Left colon (tissue), 2 donors: Measurements from ENCODE around the gene PI4K2B. TPM values are rescaled to one million over a fixed set of nuclear protein-coding genes. Genes with fewer than 3 reads are reported as not detected.
A peak's percentile ranks its signal among the peaks of the same experiment; 100 is the strongest.
"Not testable (repeated sequence)": the region's sequence is repeated elsewhere in the genome, so short reads cannot be mapped to it uniquely, and the experiment has no call there.

Source experiments
- ATAC-seq: fragments of 200-7000 bp; cut with Tn5 transposase; one replicate; pipeline ENCODE4 v1.9.1; 2020; ENCODE audit warnings: mild to moderate bottlenecking, moderate library complexity
- DNase-seq, 2 donors: peaks; one replicate each; pipeline ENCODE4 v3.0.0-alpha.2; 2020
- intact Hi-C, 2 donors: fragments of 100-400 bp; cut with DNase I in 1 of 2; cut with micrococcal nuclease in 1 of 2; formaldehyde crosslinking; loops; one replicate each; pipeline versions ENCODE4 v1.11.2 to v1.14.0; 2022; cut with DNase I, micrococcal nuclease
- long read RNA-seq: library from polyadenylated mRNA; unstranded; transcript quantifications from one replicate; pipeline ENCODE4 v2.0.0, GENCODE V29; 2021
- total RNA-seq, 2 donors: library from RNA; stranded (reverse); fragmentation: NEBNext Ultra II Directional; extraction: Animal tissue kit (Norgen Biotek cat#: 25700); gene quantifications; one replicate each; pipeline ENCODE4 v1.2.1, GENCODE V29; 2021
- donor health status: DM: no; HTN: no; CAD: no.
- donor health status: DM: yes; HTN: yes; CAD: no.

Gene PI4K2B
- 10 to 100 TPM; 23.8 to 28.4 TPM for total RNA-seq
- long read RNA-seq, transcript PI4K2B-201 (10 exons, 3,540 nt) = major isoform, 63 of 70 reads
- long read RNA-seq, partial matches to known transcripts = 2 of 70 reads
- long read RNA-seq, other reads (novel, unspliced or antisense) = 5 of 70 reads

DNA sequence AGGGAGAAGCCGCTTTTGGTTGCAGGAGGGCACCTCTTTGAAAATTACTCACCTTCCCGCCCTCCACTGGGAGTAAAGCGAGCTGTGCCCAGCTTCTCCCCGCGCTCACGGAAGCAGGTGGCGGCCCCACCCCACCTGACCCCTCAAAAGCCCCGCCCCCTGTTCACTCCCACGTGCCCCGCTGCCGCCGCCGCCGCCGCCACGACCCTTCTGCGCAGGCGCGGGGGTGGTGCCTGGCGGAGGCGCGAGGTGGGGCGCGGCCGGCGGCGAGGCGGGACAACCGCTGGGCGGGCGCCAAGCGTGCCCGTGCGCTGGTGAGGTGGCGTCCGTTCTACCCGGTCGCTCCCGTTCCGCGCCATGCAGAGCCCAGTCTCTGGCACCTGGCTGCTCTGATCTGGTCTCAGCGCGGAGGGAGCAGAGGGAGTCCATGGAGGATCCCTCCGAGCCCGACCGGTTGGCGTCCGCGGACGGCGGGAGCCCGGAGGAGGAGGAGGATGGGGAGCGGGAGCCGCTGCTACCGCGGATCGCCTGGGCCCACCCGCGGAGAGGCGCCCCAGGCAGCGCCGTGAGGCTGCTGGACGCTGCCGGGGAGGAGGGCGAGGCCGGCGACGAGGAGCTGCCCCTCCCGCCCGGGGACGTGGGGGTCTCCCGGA, at the start of gene PI4K2B:
Gene PI4K2B (plus strand): TSS at position 297 of the 653 bp plus-strand sequence. CDS start 131 bp downstream, at position 428.
- intact Hi-C loops = no loop called here
- ATAC-seq = peak; percentile 90
- peak; percentile 92 to 95 for DNase-seq

DNA sequence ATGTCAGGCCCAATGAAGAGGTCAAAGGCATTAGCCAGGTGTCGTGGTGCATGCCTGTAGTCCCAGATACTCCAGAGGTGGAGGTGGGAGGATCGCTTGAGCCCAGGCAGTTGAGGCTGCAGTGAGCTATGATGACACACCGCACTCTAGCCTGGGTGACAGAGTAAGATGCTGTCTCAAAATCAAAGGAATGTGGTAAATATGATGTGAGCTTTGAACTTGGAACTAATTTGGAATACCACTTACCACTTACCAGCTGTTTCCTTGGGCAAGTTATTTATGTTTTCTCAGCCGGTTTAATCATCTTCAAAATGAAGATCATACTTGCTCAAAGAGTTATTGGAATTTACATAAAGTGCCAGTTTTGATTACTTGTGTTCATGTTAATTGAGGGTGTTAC, 49.8 kb upstream of the PI4K2B start:
- ATAC-seq (no peak), DNase-seq (no peak)
- intact Hi-C loops = no loop called here

DNA sequence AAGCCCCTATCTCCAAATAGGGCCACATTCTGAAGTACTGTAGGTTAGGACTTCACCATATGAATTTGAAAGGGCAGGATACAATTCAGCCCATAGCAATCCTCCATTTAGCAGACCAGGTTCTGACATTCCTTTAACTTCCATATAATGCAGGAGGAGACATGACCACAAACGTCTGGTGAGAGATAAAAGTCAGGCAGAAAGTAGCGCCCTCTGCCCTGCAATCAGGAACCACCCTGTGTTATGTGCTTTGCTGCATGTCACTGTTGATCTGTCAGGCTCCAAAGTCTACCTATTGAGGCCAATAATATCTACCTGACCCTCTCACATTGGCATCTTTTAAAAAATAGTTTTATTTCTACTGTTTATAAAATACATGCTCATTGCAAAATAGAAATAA, 43.4 kb upstream of the PI4K2B start:
- peak; percentile 97 for ATAC-seq
- intact Hi-C loops = no loop called here
- peak in 1 of 2 donors; percentile 11 for DNase-seq

DNA sequence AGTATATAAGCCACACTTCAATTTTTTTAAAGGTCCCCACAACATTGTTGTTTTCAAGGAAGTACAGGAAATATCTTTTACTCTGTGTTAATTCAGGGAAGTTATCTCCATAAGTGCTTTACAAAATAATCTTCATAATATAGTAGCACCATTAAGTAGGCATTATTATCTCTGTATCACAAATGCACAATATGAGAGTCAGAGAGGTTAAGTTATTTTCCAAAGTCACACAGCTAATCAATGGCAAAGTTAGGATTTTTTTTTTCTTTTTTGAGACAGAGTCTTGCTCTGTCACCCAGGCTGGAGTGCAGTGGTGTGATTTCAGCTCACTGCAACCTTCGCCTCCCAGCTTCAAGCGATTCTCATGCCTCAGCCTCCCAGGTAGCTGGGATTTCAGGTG, 35.1 kb upstream of the PI4K2B start:
- intact Hi-C loops = no loop called here
- DNase-seq (no peak), ATAC-seq (no peak)

DNA sequence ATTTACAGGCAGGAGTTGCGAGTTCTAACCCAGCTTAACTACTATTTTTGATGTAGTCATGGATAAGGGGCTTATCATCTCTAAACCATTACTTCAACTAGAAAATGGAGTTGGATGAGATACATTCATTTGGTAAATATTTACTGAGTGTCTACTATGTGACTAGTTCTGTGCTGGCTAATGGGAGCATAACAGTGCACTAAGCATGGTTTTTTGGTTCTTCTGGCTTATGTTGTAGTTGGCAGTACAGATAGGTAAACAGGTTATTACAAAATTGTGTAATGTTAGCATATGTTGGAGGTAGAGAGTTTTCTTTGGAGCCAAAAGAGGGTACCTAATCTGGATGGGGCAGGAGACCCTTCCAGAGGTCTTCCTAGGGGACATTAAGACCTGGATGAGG, 25.8 kb upstream of the PI4K2B start:
- intact Hi-C loops = no loop called here
- ATAC-seq = no peak
- no peak for DNase-seq

DNA sequence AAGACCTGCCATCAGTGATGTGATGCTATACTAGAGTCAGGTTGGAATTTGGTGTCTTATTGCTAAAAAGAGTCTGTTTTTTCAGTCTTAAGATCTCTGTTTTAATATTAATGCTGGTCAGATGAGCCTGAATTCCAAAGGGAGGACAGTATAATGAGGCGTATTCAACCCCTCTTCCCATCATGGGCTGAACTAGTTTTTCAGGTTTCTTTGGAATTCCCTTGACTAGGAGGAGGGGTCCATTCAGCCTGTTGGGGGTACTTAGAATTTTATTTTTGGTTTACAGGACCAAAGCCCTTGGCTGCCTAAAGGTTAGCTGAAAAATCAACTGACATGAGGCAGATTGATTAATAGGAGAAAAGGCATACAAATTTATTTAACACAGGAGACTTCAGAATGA, 24.1 kb upstream of the PI4K2B start:
- DNase-seq = no peak
- intact Hi-C loops = no loop called here
- no peak for ATAC-seq

DNA sequence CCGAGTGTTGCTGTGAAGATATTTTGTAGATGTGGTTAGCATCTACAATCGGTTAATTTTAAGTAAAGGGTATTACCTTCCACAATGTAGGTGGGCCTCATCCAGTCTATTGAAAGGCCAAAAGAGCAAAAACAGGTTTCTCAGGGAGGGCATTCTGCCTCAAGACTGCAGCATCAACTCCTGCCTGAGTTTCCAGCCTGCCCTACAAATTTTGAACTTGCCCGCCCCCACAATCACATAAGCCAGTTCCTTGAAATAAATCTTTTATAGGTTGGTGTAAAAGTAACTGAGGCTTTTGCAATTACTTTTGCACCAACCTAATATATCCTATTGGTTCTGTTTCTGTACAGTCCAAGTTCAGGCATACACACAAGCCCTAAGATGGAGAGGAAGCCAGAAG, 22.1 kb upstream of the PI4K2B start:
- no peak for DNase-seq
- intact Hi-C loops = no loop called here
- no peak for ATAC-seq

DNA sequence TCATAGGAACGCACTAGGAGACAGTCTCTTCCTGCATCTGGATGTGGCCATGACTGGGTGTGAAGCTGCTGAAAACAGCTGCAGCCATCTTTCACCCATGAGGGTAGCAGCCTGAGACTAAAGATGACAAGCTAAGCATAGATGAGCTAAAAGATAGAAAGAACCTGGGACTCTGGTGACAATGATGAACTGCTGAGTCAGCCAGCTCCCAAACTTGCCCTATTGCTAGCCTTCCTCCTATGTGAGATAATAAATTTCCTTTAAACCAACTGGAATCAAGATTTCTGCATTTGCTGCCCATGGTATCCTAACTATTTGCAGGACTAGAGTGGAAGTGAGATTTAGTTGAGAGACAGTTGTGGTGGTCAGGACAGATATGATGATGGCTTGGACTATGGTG, 21.0 kb upstream of the PI4K2B start:
- intact Hi-C loops = no loop called here
- ATAC-seq (no peak), DNase-seq (no peak)

DNA sequence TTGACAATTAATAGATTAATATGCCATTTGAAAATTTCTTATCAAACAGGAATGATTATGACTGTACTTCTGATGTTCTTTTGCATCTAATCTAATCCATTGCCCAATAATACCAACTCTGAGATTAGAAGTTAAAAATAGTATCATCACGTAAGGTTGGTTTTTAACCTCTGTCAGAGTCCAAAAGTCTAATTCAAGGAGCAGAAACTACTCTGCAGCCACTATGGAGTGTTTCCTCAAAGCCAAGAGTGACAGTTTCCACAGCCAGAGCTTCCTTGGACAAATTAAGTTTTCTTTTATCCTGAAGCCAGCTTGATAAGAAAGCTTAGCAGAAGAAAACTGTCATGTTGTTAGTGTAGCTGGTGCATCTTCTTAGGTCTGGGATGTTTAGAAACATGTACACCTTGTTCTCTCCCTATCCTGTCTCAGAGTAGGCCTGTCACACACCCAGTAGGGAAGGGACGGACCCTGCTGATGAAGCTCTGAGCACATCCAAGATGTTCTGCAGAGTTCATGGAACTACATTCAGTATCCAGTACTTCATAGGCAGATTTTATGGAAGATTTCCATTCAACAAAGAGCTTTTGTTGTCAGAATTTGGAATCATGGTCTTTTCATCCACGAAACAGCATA, 20.4 kb upstream of the PI4K2B start:
- DNase-seq (no peak), ATAC-seq (peak; percentile 30)
- intact Hi-C loops = no loop called here

DNA sequence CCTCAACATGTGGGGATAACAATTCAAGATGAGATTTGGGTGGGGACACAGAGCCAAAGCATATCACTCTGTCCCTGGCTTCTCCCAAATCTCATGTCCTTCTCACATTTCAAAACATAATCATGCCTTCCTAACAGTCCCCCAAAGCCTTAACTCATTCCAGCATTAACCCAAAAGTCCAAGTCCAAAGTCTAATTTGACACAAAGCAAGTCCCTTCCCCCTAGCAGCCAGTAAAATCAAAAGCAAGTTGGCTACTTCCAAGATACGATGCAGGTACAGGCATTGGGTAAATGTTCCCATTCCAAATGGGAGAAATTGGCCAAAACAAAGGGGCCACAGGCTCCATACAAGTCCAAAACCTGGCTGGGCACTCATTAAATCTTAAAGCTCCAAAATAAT, 19.1 kb upstream of the PI4K2B start:
- intact Hi-C loops, ATAC-seq: not testable (repeated sequence)

DNA sequence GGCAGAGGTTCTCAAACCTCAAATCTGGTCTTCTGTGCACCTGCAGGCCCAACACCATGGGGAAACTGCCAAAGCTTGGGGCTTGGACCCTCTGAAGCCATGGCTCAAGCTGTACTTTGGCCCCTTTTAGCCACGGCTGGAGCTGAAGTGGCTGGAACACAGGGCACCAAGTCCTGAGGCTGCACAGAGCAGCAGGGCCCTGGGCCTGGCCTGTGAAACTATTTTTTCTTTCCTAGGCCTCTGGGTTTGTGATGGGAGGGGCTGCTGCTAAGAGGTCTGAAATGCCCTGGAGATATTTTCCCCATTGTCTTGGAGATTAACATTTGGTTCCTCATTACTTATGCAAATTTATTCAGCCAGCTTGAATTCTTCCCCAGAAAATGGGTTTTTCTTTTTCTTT, 18.3 kb upstream of the PI4K2B start:
- DNase-seq (no peak), ATAC-seq (no peak)
- intact Hi-C loops = no loop called here

More for the DNA sequence above, 19.1 kb upstream of the PI4K2B start:
- DNase-seq = not testable (repeated sequence)

DNA sequence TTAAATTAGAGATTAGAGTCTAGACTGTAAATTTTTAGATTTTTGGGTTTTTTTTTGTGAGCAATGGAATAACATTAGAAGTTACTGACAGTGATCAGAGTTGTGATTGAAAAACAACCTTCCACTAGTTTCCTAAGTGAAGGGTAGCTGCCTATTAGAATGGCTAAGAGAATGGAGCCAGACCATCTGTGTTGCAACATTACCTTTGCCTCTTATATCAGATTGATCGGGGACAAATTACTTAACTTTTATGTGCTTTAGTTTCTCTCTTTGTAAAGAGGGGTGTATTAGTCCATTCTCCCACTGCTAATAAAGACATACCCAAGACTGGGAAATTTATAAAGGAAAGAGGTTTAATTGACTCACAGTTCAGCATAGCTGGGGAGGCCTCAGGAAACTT, 12.5 kb upstream of the PI4K2B start:
- DNase-seq (no peak), ATAC-seq (no peak)
- intact Hi-C loops = no loop called here

DNA sequence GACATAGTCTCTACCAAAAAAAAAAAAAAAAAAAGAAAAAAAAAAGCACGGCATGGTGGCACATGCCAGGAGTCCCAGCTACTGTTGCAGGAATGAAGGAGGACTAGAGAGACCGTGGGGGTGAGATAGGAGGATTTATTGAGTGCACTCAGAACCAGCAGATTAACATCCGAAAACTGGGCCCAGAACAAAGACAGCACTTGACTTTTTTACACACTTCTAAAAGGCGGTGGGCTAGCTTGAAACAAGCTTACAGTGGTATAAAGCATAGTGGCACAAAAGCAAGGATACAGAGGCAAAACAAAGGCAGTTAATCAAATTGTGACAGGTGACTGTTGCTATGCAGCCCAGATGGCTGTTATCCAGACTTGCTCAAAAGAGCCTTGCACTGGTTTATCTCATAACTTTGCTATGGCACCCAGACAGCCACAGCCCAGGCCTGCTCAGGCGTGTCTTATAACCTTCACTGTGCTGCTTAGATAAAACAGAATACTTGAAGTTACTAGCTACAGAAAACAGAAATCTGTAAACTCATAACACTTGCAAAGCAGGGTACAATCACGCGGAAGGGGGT, 9.9 kb upstream of the PI4K2B start:
- intact Hi-C loops = no loop called here
- ATAC-seq = no peak
- DNase-seq = no peak

DNA sequence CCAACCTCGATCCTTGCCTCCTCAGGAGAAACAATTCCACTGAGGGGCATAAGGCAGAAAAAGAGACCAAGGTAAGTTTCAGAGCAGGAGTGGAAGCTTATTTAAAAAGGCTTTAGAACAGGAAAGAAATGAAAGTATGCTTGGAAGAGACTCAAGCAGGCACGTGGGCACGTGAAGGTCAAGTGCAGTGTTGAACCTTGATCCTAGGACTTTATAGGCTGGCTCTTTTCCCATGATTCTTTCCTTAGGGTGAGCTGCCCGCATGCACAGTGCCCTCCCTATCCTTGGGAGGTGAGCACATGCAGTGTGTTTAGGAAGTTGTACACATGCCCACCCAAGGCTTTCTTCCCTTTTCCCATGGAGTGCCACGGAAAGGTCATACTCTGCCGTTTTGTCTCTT, 4.0 kb upstream of the PI4K2B start:
- ATAC-seq (no peak), DNase-seq (no peak)
- intact Hi-C loops = no loop called here

DNA sequence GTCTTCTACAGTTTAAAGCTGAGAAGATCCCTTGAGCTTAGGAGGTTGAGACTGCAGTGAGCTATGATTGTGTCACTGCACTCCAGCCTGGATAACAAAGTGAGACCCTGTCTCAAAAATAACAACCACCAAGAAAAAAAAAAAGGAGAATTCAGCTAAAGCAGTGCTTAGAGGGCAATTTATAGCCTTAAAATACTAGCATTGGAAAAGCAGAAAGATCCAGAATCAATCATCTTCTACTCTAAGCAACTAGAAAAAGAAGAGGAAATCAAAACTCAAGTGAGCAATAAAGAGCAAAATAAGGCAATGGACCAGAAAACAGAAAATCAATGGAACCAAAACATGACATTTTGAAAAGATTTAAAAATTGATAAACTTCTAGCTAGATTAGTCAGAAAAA, 639 bp upstream of the PI4K2B start:
- ATAC-seq (no peak), DNase-seq (no peak)
- intact Hi-C loops = no loop called here

DNA sequence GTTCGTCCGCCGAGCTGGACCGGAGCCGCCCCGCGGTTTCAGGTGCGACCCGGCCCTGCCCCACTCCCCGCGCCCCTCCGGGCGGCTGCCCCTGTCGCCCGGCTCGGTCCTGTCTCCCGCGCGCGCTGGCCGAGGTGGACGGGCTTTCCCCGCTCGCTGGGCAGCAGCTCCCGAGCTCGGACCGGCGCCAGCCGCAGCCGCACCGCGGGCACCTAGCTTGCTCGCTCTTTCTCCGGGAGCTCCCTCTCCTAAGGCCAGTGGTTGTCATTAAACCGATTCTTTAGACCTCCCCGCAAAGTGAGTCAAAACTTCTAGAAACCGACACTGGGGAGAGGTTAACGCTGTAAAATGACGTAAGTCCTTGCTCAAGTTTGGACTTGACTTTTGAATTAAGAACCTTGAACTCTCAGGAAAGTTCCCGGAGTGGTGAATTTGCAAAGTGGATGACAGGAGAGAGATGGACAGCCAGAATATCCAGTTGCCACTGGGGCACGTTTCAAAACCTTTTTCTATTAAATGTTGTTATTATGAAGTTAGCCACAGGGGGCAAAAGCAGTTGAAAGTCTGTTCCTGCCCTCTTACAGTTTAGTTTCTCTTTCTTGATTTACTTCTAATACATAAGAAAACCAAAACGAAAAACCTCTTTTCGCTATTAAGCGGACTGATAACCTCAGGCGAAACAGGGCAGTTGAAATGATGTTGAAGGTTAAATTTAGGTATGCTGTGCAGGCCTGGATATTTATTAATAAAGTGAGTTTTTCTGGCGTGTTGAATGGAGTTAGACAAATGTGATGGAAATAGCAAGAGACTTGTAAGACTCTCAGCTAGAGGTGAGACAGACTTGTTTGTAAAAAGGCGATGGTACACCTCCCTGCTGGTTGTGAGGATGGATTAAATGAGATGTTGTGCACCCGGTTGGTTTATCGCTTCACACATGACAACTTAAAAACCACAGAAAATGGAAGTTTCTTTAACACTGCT, 847 bp downstream of the PI4K2B start:
- ATAC-seq (peak; percentile 50), DNase-seq (peak in 1 of 2 donors; percentile 62)
- intact Hi-C loops = no loop called here

DNA sequence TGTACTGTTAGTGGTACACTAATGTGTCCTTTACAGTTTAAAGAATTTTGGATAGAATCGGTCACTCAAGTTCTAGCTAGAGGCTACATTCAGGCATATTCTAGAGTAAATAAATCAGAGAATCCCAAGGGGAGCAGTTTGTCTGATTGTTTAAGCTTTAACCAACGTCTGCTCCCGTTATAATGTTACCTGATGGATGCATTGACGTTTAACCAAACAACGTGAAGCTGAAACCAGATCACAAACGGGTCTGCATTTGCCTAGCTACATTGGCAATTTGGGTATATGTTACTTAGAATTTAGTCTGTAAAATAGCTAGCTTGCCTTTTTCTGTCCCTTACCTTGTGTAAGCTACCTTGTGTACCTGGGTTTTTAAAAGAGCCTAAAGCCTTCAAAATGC, 1.6 kb downstream of the PI4K2B start:
- DNase-seq (no peak), ATAC-seq (no peak)
- intact Hi-C loops = no loop called here

DNA sequence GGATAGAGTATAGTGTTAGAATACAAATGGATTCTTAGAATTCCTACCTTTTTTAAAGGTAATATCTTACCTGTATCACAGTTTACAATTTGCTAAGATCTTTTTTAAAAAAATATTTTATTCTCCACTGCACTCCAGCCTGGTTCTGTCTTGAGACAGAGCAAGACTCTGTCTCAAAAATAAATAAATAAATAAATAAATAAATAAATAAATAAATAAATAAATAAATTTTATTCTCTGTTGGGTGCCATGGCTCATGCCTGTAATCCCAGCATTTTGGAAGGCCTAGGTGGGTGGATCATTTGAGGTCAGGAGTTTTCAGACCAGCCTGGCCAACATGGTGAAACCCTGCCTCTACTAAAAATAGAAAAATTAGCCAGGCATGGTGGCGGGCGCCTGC, 2.2 kb downstream of the PI4K2B start:
- DNase-seq, ATAC-seq, intact Hi-C loops: not testable (repeated sequence)

DNA sequence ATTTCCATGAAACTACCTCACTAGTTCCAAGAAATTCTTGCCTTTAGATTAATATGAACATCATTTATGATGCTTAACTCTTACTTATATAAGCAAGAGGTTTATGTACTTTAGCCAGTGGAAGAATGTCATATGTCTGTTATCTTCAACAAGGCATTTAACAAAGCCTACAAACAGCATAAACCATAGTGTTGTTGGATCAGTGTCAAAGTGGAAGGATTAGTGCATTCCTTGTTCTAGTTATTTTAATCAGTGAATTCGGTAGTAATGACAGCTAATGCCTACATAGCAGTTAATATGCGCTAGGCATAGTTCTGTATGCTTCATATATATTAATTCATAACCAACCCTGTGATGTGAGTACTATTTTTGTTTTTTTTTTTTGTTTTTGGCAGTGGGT, 3.1 kb downstream of the PI4K2B start:
- intact Hi-C loops = no loop called here
- DNase-seq (no peak), ATAC-seq (no peak)
